Smooth muscle cell of the pulmonary artery (primary cell): ENCODE measurements around the gene KRT34. TPM values are rescaled to one million over a fixed set of nuclear protein-coding genes. Genes with fewer than 3 reads are reported as not detected.

Experiments used
- total RNA-seq: library from RNA; depleted of rRNA; stranded (reverse); fragments of >200 nt; gene quantifications from 2 replicates; pipeline ENCODE4 v1.2.3, GENCODE V29; 2014

Gene KRT34
- 0.20 and 0.46 TPM in 2 replicates for total RNA-seq

GRCh38 chr17:41381943-41382342, at the start of gene KRT34:
Gene KRT34 (minus strand): TSS chr17:41382306. CDS start chr17:41382246, 60 bp downstream.

GRCh38 chr17:41424111-41424635, 42.1 kb upstream of the KRT34 start, which contains the start of gene KRT37:
Gene KRT37 (minus strand): TSS chr17:41424585. CDS start chr17:41424523, 62 bp downstream.

GRCh38 chr17:41396996-41397660, 15.0 kb upstream of the KRT34 start, which contains the start of gene KRT31:
Gene KRT31 (minus strand): TSS chr17:41397608. CDS start chr17:41397539, 69 bp downstream.

GRCh38 chr17:41369713-41370112, 12.4 kb downstream of the KRT34 start, which contains the start of gene KRT33B:
Gene KRT33B (minus strand): TSS chr17:41369813. CDS start chr17:41369750, 63 bp downstream.

GRCh38 chr17:41350381-41350878, 31.7 kb downstream of the KRT34 start, which contains the start of gene KRT33A:
Gene KRT33A (minus strand): TSS chr17:41350828. CDS start chr17:41350767, 61 bp downstream.

Other genes with a start within 250 kb of the KRT34 start
- gene KRTAP4-6, start 241.8 kb downstream of the KRT34 start, total RNA-seq, result not detected in 2 replicates
- not detected in 2 replicates for gene KRTAP4-5, start 232.5 kb downstream of the KRT34 start, total RNA-seq
- not detected in 2 replicates for gene KRTAP4-4, start 221.6 kb downstream of the KRT34 start, total RNA-seq
- not detected in 2 replicates for gene KRTAP4-3, start 214.1 kb downstream of the KRT34 start, total RNA-seq
- gene KRTAP4-2, start 204.1 kb downstream of the KRT34 start, total RNA-seq, result not detected in 2 replicates
- gene KRTAP4-1, start 197.4 kb downstream of the KRT34 start, total RNA-seq, result not detected in 2 replicates
- not detected in 2 replicates for gene KRTAP9-1, start 192.4 kb downstream of the KRT34 start, total RNA-seq
- not detected in 2 replicates for gene KRTAP9-2, start 155.7 kb downstream of the KRT34 start, total RNA-seq
- not detected in 2 replicates for gene KRTAP9-3, start 149.9 kb downstream of the KRT34 start, total RNA-seq
- gene KRTAP9-8, start 144.3 kb downstream of the KRT34 start, total RNA-seq, result not detected in 2 replicates
- not detected in 2 replicates for gene KRTAP9-4, start 132.6 kb downstream of the KRT34 start, total RNA-seq
- not detected in 2 replicates for gene KRTAP9-9, start 126.9 kb downstream of the KRT34 start, total RNA-seq
- not detected in 2 replicates for gene KRTAP9-6, start 116.9 kb downstream of the KRT34 start, total RNA-seq
- not detected in 2 replicates for gene KRTAP9-7, start 106.6 kb downstream of the KRT34 start, total RNA-seq
- gene KRTAP29-1, start 79.5 kb downstream of the KRT34 start, total RNA-seq, result not detected in 2 replicates
- not detected in 2 replicates for gene KRTAP16-1, start 73.0 kb downstream of the KRT34 start, total RNA-seq
- gene KRTAP17-1, start 66.6 kb downstream of the KRT34 start, total RNA-seq, result not detected in 2 replicates
- not detected in 2 replicates for gene KRT33A, start 31.5 kb downstream of the KRT34 start, total RNA-seq
- not detected in 2 replicates for gene KRT33B, start 12.5 kb downstream of the KRT34 start, total RNA-seq
- gene KRT31, start 15.3 kb upstream of the KRT34 start, total RNA-seq, result not detected in 2 replicates
- gene KRT37, start 42.3 kb upstream of the KRT34 start, total RNA-seq, result not detected in 2 replicates
- gene KRT38, start 58.7 kb upstream of the KRT34 start, total RNA-seq, result under 0.01 and 0.13 TPM in 2 replicates
- 0.30 TPM in 1 of 2 replicates, not detected in the other for gene KRT32, start 85.1 kb upstream of the KRT34 start, total RNA-seq
- not detected in 2 replicates for gene KRT35, start 98.8 kb upstream of the KRT34 start, total RNA-seq
- not detected in 2 replicates for gene KRT36, start 107.6 kb upstream of the KRT34 start, total RNA-seq
- gene KRT13, start 123.3 kb upstream of the KRT34 start, total RNA-seq, result not detected in 2 replicates
- 0.13 and 2.8 TPM in 2 replicates for gene KRT15, start 136.6 kb upstream of the KRT34 start, total RNA-seq
- 17.7 and 120 TPM in 2 replicates for gene KRT19, start 146.0 kb upstream of the KRT34 start, total RNA-seq
- 0.07 TPM in 2 replicates for gene KRT9, start 189.8 kb upstream of the KRT34 start, total RNA-seq
- 0.59 and 1.3 TPM in 2 replicates for gene KRT14, start 204.6 kb upstream of the KRT34 start, total RNA-seq
- gene KRT16, start 230.5 kb upstream of the KRT34 start, total RNA-seq, result 1.3 and 2.9 TPM in 2 replicates
- 3.0 and 9.0 TPM in 2 replicates for gene KRT17, start 242.3 kb upstream of the KRT34 start, total RNA-seq